NCI-H460 (cell line): ENCODE results near the gene BRD3OS. TPM values are rescaled to one million over a fixed set of nuclear protein-coding genes. Genes with fewer than 3 reads are reported as not detected.

Experiments used
- DNase-seq: peaks from one replicate; pipeline ENCODE4 v3.0.0-alpha.2; 2016; ENCODE audit warnings: low read depth; ENCODE audit errors: extremely low read depth
- total RNA-seq: library from RNA; depleted of rRNA; stranded (reverse); fragments of >200 nt; shearing (Covaris generic); gene quantifications from 2 replicates; pipeline ENCODE4 v1.2.3, GENCODE V29; 2014

Gene BRD3OS
- total RNA-seq, 1 experiment from 2014 or later = 19.2 TPM

GRCh38 chr9:134031783-134032182 is 6.5 kb downstream of the BRD3OS start:
- DNase-seq = no peak

DNA sequence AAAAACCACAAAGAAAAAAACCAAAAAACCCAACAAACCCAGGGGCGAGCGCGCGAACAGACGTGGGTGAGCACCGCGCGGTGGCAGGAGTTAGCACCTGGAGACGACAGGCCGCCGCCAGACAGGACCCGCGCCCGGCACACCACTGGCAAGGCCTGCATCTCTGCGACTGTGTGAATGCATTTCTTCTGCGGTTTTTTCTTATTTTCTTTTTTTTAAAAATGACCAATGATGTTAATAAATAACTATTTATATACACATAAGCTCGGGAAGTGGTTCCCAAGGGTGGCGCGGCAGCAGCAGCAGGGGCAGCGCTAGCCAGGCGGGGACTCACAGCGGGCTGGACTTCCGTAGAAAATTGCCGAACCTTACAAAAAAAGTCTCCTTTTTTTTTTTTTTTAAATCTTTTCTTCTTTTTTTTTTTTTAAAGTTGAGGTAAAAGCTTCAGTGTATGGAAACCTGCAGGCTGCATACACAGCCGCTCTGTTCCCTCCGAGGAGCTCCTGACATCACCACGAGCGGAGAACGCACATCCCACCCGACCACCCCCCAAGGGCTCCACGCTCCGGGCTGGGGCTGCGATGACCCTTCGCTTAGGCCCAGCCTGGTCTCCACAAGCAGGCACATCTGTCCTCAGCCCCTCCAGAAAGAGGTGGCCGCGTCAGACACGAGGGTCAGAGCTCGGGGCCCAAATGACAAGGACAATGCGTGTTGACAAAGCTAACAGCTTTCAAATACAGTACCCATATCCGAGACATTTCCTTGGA is 7.4 kb downstream of the BRD3OS start:
- DNase-seq = no peak

- DNase-seq = no peak
Observed at GRCh38 chr9:134033516-134034214, 8.4 kb downstream of the BRD3OS start.

DNA sequence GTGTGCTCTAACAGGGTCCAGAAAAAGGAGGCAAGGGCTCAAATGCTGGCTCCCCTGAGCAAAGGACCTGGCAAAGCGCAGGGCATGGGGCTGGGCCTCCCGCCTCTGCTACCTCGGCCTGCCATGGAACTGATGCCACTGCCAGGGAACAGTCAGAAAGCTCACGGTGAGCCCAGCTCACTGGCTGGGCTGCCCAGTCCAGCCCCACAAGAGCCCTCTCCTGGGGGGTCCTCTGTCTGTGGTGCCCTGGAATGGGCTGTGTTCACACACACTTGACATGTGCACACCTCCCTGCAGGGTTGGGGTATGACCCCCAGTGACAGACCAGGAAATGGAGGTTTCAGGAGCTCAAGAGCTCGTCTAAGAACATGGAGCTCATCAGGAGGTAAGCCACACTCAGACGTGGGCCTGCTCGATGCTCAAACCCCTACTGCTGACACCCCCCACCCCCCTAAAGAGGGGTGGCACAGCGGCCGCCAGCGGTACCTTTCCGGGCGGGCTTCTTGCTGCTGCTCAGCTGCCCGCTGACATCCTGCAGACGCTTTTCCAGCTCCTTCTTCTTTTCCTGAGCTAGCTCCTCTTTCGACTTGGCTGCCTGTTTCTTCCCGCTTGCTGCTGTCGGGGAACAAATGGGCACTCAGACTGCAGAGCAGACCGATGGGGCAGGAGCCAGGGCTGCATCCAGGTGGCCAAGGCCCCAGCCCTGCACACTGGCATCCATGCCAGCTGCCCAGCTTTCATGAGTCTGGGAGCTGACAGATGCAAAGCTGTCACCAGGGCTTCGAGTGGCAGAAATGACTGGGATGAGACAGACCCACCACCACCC is 9.1 kb downstream of the BRD3OS start:
- DNase-seq = no peak

DNA sequence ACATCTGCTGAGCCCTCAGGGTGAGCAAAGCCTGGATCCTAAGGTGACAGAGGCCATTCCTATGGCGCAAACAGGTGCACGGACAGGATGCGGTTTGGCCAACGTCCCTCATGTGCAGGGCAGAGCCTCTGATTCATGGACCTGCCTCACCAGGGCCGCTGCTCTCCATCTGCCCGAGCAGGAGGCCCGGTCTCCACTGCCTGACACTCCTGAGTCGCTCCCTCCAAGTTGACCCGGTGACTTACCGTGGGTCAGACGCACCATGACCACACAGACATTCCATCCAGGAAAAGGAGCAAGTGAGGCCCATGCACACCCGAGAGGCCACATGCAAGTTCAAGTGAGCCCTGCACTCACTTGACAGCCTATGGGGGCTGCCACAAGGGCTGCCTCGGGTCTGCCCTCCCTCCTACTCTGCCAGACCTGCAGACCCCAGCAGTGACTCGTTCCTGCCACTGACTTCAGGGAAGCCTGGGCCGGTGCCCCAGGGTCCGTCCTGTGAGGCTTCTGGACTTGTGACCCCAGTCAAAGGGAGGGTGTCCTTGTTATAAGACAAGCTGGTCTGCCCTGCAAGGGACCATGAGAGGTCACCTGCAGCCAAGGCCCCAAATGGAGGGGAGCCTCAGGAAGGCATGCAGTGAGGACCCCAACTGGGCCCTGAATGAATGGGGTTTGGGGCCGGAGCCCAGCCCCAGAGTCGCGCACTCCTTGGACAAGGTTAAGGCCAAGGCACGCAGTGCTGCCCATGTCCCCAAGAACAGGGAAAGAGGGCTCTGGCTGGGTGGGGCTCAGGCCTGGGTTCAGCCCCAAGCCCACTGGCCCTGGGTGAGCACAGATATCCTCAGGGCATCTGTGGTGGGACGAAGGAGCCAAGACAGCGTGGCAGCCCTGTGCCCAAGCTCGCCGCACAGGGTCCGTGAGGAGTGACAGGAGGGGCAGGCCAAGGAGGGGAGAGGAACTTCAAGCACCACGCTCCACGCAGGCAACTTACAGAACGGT is 10.1 kb downstream of the BRD3OS start:
- no peak for DNase-seq

DNA sequence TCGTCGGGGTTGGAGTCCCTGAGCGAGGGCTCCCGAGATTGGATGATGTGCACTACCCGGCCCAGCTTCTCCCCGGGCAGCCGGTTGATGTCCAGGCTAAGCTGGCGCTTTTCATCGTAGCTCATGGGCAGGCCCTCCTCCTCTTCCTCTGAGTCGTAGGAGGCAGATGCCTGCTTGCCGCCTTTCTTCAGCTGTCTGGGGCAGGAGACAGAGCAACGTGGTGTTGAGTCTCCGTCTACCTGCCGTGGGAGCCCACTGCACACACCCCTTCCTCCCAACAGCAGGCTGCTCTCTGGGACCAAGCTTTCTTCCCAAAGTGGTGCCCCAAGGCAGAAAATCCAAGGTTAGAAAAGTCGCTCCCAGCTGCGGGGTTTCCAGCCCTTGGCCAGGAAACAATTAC is 10.8 kb downstream of the BRD3OS start:
- no peak for DNase-seq

DNA sequence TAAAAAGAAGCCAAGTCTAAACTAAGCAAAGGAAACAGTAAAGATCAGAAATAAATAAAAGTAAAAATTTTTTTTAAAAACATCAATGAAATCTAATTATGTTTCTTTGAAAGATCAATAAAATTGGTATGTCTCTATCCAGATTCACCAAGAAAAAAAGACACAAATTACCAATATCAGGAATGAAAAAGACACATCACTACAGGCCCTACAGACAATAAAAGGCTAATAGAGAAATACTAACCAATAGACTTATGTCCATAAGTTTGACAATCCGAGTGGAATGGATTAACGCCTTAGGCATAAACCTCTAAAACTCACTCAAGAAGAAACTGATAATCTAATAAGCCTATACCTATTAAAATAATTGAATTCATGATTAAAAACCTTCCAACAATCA is 12.4 kb downstream of the BRD3OS start:
- no peak for DNase-seq

DNA sequence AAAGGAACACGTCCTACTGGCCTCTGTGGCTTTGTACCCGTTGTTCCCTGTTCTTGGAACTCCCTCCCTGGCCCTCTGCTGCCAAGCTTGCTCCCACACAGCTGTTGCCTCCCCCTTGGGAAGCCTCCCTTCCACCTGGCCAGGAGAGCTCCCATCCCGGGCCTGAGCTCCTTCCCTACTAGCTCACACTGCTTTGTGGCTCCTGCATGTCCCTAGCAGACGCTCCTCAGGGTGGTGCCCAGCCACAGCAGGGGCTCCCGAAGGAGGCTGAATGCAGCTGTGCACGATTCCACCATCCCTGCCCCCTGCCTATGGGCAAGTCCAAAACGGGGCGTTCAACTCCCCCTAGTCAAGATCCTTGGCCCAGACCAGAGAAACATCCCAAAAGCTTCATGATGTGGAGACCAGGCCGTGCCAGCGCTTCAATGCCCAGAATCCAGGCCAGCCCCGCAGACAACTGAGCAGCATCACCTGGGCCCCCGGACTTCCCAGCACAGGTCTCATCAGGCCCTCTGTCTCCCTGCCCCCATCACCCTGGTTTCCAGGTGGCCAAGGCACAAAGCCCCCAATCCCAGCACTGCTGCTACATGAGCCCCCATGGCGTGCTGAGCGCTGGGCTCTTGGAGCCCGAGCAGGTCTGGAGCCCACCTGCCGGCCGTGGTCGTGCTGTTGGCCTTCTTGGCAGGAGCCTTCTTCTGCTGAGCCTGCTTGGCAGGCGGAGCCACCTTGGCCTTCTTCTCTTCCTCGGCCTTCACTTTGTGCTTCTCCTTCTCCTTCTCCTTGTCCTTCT is 14.3 kb downstream of the BRD3OS start:
- DNase-seq = no peak

GRCh38 chr9:134040176-134040565 is 14.9 kb downstream of the BRD3OS start:
- DNase-seq = no peak

DNA sequence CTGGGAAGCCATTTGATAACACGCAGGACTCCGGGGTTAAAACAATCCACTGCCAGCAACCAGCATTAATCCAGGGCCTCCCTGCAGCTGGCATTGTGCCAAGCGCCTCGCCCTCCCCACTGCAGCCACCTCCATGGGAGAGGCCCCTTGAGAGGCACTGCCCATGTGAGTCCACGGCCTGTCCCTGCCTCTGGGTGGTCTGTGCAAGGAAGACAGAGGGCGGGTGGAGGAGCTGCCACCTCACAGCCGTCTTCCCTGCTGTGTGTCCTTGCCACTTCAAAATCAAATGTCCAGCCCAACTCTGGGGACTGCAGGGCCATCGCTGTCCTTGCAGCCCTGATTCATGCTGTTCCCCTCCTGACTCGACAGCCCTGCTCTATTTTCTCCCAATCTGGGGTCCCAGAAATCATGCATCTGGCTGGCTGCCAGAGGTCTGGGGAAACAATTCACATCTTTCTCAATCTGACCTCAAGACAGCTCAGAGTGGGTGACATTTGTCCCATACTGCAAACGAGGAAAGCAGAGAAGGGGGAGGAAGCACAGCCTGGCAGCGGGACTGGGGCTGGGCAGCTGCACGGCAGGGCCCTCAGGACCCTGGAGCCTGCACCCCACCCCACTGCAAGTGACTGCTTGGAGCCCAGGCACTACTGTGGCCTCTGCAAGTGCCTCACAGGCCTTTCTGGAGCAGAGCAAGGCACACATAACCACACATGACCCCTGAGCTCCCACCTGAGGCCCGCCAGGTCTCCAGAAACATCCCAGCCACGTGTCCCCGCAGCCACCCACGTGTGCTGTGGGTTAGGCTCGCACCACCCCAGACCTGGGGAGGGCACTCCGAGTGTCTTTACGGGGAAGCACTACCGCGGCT is 15.7 kb downstream of the BRD3OS start:
- DNase-seq = no peak

DNA sequence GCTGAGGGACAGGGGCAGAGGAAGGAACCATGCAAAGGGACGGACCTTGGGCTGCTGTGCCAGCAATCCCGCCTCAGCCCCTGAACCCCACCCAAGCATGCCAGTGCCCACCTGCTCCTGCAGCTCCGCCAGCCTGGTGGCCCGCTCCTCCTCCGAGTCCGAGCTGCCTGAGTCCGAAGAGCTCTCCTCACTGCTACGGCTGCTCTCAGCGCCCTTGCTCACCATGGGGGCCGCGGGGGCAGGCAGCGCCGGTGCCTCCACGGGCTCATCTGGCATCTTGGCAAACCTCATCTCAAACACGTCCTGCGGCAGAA is 16.3 kb downstream of the BRD3OS start:
- no peak for DNase-seq

DNA sequence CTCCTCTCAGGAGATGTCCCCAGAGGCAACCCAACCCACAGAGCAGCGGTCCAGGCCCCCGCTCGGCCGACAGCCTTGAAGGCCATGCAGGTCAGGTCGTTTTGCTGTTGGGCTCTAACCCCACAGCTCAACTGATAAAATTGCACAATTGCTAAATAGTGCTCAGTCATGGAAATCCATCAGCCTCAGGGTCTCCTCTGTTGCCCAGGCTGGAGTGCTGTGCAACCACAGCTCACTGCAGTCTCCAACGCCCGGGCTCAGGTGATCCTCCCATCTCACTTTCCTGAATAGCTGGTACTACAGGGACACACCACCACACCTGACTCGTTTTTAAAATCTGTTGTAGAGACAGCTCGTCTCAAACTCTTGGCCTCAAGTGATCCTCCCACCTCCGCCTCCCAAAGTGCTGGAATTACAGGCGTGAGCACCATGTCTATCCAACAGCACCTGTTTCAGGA is 18.3 kb downstream of the BRD3OS start:
- DNase-seq = no peak

- DNase-seq = no peak
Observed at GRCh38 chr9:134044944-134045343, 19.7 kb downstream of the BRD3OS start.

GRCh38 chr9:134045841-134046544 is 20.7 kb downstream of the BRD3OS start:
- DNase-seq = no peak

DNA sequence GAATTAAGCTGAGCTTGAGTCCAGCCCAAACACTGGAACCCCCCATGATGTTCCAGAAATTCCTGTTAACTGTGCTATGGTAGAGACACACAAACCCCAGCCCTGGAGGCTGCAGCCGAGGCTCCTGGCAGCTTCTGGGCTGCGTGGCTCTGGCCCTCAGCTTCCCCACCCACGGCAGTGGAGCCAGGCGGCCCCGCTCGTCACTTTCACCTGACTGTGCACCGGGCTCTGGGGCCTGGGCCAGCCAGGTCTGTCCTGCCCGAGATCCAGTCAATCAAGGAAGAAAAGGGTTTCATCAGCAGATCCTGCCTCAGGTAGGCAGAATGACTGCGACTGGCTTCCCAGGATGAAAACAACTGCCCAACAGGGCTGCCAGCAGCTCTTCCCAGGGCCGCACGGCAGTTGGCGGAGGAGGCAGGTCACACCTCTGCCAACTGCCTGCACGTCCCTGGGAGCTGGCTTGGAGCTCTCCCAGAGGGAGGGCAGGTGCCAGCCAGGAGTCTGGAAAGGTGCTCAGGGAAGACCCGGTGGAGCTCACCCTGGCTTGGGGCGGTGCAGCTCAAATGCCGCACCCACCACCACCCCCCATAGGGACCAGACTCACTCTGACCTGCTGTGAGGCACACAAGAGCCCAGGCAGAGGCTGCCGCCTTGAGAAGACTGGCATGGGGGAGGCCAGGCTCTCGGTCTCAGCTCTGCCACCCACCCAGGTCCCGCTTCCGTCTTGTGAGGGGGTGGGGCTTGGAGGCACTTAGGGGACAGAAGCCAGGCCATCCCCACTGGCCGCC is 21.8 kb downstream of the BRD3OS start:
- no peak for DNase-seq

GRCh38 chr9:134047868-134048581 is 22.7 kb downstream of the BRD3OS start:
- DNase-seq = no peak
